GM19468 (cell line): ENCODE measurements around the gene FLOT1.

Source experiments
- ATAC-seq: cut with Tn5 transposase; IDR thresholded peaks from one replicate; pipeline ENCODE4 v1.9.1; 2021; ENCODE audit warnings: mild to moderate bottlenecking, moderate library complexity, moderate number of reproducible peaks; ENCODE audit not compliant: unreplicated experiment; ENCODE audit errors: extremely low read depth

FLOT1 gene

GRCh38 chr6:30683183-30683979, 59.1 kb downstream of the FLOT1 start:
- ATAC-seq = no peak

- ATAC-seq = no peak
These were observed 60.1 kb downstream of the FLOT1 start for GRCh38 chr6:30682143-30683117.

GRCh38 chr6:30681766-30682142, 60.7 kb downstream of the FLOT1 start:
- ATAC-seq = no peak

GRCh38 chr6:30679765-30680535, 62.5 kb downstream of the FLOT1 start:
- no peak for ATAC-seq

- ATAC-seq = no peak
These were observed 63.3 kb downstream of the FLOT1 start for GRCh38 chr6:30678964-30679726.
